Right lobe of liver (tissue), 6 donors: ENCODE measurements around the gene RPA1. TPM values are rescaled to one million over a fixed set of nuclear protein-coding genes. Genes with fewer than 3 reads are reported as not detected.
"Not testable (repeated sequence)": the region's sequence is repeated elsewhere in the genome, so short reads cannot be mapped to it uniquely, and the experiment has no call there.

Experiments used
- ATAC-seq, 4 donors: fragments of 200-7000 bp; cut with Tn5 transposase; one replicate each; pipeline ENCODE4 v1.9.1; 2020; ENCODE audit warnings: mild to moderate bottlenecking in 4 of 4, moderate library complexity in 4 of 4
- DNase-seq, 3 donors: peaks; one replicate each; pipeline ENCODE4 v3.0.0-alpha.2; 2020
- H3K27ac ChIP-seq, 3 donors: fragments of 200-600 bp; one replicate each; pipeline ENCODE4 v1.8.0; 2022
- H3K27me3 ChIP-seq, 2 donors: fragments of 200-600 bp; one replicate each; pipeline ENCODE4 v1.8.0; 2022
- H3K36me3 ChIP-seq, 4 donors: fragments of 200-600 bp; sonication (generic) in 1 of 4; one replicate each; pipeline versions ENCODE4 v1.5.1 to v1.8.0; 2017 to 2022; ENCODE audit warnings: control low read depth in 1 of 4
- H3K4me1 ChIP-seq, 4 donors: fragments of 200-600 bp; sonication (generic) in 1 of 4; one replicate each; pipeline versions ENCODE4 v1.5.1 to v1.8.0; 2017 to 2022; ENCODE audit warnings: control low read depth in 1 of 4
- H3K4me3 ChIP-seq, 3 donors: fragments of 200-600 bp; one replicate each; pipeline ENCODE4 v1.8.0; 2022
- H3K9me3 ChIP-seq, 4 donors: fragments of 200-600 bp; sonication (generic) in 1 of 4; one replicate each; pipeline versions ENCODE4 v1.5.1 to v1.8.0; 2017 to 2022; ENCODE audit warnings: control low read depth in 1 of 4
- POLR2A ChIP-seq: fragments of 450-650 bp; IDR thresholded peaks from one replicate; pipeline ENCODE4 v1.6.1; 2017; ENCODE audit warnings: antibody characterized with exemption, mild to moderate bottlenecking
- WGBS: methylation state at CpG from one replicate; pipeline ENCODE4 v1.1.6; 2018; ENCODE audit warnings: low coverage, low lambda C conversion rate; ENCODE audit not compliant: insufficient coverage; ENCODE audit errors: missing lambda C conversion rate; 5-methylcytosine and 5-hydroxymethylcytosine counted together
- intact Hi-C, 2 donors: fragments of 100-400 bp; cut with DNase I; formaldehyde crosslinking; loops; one replicate each; pipeline versions ENCODE4 v1.11.2 to v1.14.1; 2022
- total RNA-seq, 6 experiments: library from RNA; depleted of rRNA in 2 of 6; stranded (reverse); fragments of >200 nt in 2 of 6; fragmentation: NEBNext Ultra II Directional in 3 of 6; extraction: Animal tissue kit (Norgen Biotek cat#: 25700) in 3 of 6; gene quantifications; one replicate each; pipeline versions ENCODE4 v1.1.0 to v1.2.4, GENCODE V29; 2016 to 2023
- TF ChIP-seq, protein P1 (sequence below), 4 donors: fragments of 200-600 bp in 3 of 4; fragments of 450-650 bp in 1 of 4; IDR thresholded peaks; one replicate each; pipeline versions ENCODE4 v1.5.1 to v1.8.0; 2016 to 2022; ENCODE audit warnings: antibody characterized with exemption in 4 of 4, mild to moderate bottlenecking in 2 of 4
- donor health status: DM: no; HTN: yes; CAD: no.
- donor health status: DM: no; HTN: no; CAD: no.
- donor health status: DM: no; HTN: no; CAD: no.
- donor health status: DM: no; HTN: yes; CAD: no.
- donor health status: DM: no; HTN: yes; CAD: no.

The RPA1 gene
- total RNA-seq, 6 experiments from 2014 or later = 10.9 to 35.5 (median 29.2) TPM

DNA sequence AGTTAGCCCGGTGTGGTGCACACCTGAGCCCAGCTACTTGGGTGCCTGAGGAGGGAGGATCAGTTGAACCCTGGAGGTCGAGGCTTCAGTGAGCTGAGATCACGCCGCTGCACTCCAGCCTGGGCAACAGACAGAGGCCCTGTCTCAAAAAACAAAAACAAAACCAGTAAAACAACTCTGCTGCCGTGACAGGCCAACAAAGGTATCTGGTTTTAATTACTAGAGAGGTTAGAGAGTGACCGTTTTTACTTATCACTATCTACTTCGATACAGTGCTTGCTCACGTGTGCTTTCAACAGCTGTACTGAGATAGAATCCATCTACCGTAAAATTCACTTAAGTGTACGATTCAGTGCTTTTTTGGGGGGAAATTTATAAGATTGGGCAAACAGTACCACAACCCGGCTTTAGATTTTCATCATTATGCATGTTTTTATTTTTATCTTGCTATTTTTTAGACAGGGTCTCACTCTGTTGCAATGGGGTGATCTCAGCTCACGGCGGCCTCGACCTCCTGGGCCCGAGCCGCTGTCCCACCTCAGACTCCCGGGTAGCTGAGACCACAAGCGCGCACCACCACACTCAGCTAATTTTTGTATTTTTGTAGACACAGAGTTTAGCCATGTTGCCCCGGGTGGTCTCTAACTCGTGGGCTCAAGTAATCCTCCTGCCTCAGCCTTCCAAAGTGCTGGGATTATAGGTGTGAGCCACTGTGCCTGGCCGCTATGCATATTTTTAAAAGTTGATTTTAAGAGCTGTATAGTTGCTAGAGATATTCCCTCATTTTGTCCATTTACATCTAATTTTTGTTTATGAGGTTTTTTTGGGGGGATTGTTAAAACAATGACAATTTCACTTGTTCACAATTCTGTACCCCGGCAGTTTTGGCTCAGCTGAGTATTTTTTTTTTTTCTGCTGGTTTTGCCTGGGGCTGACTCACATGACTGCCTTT, 37.0 kb upstream of the RPA1 start:
- no peak overlapping the region for H3K4me3 ChIP-seq
- no peak for ATAC-seq
- H3K27me3 ChIP-seq = no peaks in the 10 kb centered on the region
- H3K36me3 ChIP-seq = no peaks in the 10 kb centered on the region
- H3K9me3 ChIP-seq = no peaks in the 10 kb centered on the region
- DNase-seq = peak in 2 of 3 donors; percentile 16 to 27
- 79% methylated on average over 16 of the region's 23 CpGs for WGBS
- no peak overlapping the region for H3K27ac ChIP-seq
- peaks cover 0 to 4% (median 0%) of the 10 kb centered on the region in 4 donors for H3K4me1 ChIP-seq
- intact Hi-C loops = no loop called here
- TF ChIP-seq, protein P1, sequence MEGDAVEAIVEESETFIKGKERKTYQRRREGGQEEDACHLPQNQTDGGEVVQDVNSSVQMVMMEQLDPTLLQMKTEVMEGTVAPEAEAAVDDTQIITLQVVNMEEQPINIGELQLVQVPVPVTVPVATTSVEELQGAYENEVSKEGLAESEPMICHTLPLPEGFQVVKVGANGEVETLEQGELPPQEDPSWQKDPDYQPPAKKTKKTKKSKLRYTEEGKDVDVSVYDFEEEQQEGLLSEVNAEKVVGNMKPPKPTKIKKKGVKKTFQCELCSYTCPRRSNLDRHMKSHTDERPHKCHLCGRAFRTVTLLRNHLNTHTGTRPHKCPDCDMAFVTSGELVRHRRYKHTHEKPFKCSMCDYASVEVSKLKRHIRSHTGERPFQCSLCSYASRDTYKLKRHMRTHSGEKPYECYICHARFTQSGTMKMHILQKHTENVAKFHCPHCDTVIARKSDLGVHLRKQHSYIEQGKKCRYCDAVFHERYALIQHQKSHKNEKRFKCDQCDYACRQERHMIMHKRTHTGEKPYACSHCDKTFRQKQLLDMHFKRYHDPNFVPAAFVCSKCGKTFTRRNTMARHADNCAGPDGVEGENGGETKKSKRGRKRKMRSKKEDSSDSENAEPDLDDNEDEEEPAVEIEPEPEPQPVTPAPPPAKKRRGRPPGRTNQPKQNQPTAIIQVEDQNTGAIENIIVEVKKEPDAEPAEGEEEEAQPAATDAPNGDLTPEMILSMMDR (IDR thresholded peaks at IDR 0.05) = no peak
- TF ChIP-seq POLR2A = no peak

DNA sequence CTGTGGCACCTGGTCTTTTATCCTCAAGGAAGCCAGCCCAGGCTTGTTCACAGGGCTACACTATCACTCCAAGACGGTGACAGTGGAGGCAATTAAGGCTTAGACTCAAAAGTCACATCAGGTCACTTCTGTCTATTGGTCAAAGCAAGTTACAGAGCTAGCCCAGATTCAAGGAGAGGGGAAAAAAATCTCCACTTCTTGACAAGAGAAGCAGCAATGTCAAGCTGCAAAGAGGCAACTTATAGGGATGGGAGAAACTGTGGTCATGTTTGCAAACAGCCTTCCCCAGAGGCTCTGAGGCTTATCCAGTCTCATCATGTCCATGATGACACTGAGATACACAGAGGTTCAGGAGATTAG, 36.4 kb upstream of the RPA1 start:
- no peaks in the 10 kb centered on the region for H3K9me3 ChIP-seq
- 82% methylated on average over 1 of the region's 1 CpG for WGBS
- TF ChIP-seq, protein P1 (IDR thresholded peaks at IDR 0.05) = no peak
- TF ChIP-seq POLR2A = no peak
- H3K4me1 ChIP-seq = peaks cover 0 to 8% (median 2%) of the 10 kb centered on the region in 4 donors
- DNase-seq (peak in 1 of 3 donors; percentile 8), ATAC-seq (no peak)
- intact Hi-C loops = no loop called here
- H3K27ac ChIP-seq = no peak overlapping the region
- H3K4me3 ChIP-seq = no peak overlapping the region
- no peaks in the 10 kb centered on the region for H3K36me3 ChIP-seq
- H3K27me3 ChIP-seq = no peaks in the 10 kb centered on the region

DNA sequence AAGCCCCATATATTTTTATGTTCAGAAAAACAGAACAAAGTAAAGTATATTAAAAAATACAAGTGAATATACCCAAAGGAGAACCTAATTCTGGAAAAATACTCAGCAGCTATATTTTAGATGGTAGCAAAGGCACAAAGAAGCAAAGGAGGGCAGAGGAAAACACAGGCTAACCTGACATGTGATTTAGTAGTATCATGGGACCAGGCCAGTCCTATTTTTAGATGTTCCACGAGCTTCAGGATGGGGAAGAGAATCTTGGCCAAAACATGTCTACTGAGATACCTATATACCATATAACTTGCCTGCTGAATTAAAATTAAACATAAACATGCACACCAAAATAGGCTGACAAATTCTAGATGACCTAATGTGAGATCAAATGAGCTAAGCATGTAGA, 33.0 kb upstream of the RPA1 start:
- Histone ChIP-seq H3K9me3 (no peaks in the 10 kb centered on the region), H3K27me3 (no peaks in the 10 kb centered on the region), H3K27ac (no peak overlapping the region), H3K4me3 (no peak overlapping the region), H3K36me3 (peaks cover 0 to 13% (median 0%) of the 10 kb centered on the region in 4 donors), H3K4me1 (peaks cover 0 to 6% (median 2%) of the 10 kb centered on the region in 4 donors)
- WGBS = 15% methylated on average over 1 of the region's 1 CpG
- ATAC-seq = peak in 3 of 4 donors; percentile 20 to 47 (median 27)
- TF ChIP-seq POLR2A = no peak
- intact Hi-C loops = no loop called here
- no peak for DNase-seq

DNA sequence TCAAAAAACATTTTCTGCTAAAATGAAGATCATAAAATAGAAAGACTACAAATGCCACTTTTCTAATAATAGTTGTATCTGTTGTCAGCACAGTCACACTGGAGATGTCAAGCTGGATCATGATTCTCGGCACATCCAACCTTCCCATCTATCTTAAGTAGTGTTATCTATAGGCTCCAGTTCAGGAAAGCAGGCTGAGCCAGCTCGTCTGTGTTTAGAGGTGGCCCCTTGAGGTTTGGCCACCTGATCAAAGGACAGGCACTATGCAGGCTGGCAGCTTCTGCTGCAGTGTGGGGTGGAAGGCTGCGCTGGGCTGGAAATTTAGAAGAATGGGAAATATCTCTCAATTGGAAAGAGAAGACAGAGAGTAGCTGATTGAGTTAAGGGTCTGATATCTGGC, 32.5 kb upstream of the RPA1 start:
- no peak for TF ChIP-seq POLR2A
- TF ChIP-seq, protein P1 (IDR thresholded peaks at IDR 0.05) = no peak
- peaks cover 0 to 13% (median 0%) of the 10 kb centered on the region in 4 donors for H3K36me3 ChIP-seq
- H3K4me3 ChIP-seq = no peak overlapping the region
- H3K9me3 ChIP-seq = no peaks in the 10 kb centered on the region
- no peaks in the 10 kb centered on the region for H3K27me3 ChIP-seq
- DNase-seq (no peak), ATAC-seq (no peak)
- 56% methylated on average over 3 of the region's 3 CpGs for WGBS
- H3K27ac ChIP-seq = no peak overlapping the region
- intact Hi-C loops = no loop called here
- H3K4me1 ChIP-seq = peaks cover 0 to 11% (median 2%) of the 10 kb centered on the region in 4 donors

DNA sequence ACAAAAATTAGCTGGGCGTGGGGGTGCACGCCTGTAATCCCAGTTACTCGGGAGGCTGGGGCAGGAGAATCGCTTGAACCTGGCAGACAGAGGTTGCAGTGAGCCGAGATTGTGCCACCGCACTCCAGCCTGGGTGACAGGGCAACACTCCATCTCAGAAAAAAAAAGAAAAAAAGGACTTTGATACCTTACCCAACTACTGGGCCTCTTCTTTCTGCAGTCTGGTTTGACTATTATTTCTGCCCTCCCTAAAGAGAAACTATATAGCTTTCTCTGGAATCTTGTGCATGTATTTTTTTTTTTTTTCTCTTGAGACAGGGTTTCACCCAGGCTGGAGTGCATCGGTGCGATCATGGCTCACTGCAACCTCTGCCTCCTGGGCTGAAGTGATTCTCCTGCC, 32.0 kb upstream of the RPA1 start:
- H3K36me3 ChIP-seq = peaks cover 0 to 13% (median 0%) of the 10 kb centered on the region in 4 donors
- DNase-seq, H3K27me3 ChIP-seq, H3K4me3 ChIP-seq, intact Hi-C loops, H3K9me3 ChIP-seq: not testable (repeated sequence)
- H3K4me1 ChIP-seq = peaks cover 0 to 16% (median 2%) of the 10 kb centered on the region in 4 donors
- 81% methylated on average over 3 of the region's 8 CpGs for WGBS
- peak overlapping the region in 1 of 3 donors; percentile 42 for H3K27ac ChIP-seq
- ATAC-seq = peak; percentile 76 to 85 (median 78)
